IMR-90 (cell line): ENCODE results near the gene SUSD1. TPM values are rescaled to one million over a fixed set of nuclear protein-coding genes. Genes with fewer than 3 reads are reported as not detected.

Source experiments
- ATAC-seq: fragments of 200-7000 bp; cut with Tn5 transposase; 2 replicates; pipeline ENCODE4 v1.9.1; 2020; ENCODE audit warnings: low read depth, mild to moderate bottlenecking, moderate library complexity
- BruUV-seq: library from RNA; stranded (reverse); fragments of 400-500 nt; replicated peaks from 2 replicates; lab custom pipeline; 2021; lab: Mats Ljungman, UMichigan
- CTCF ChIA-PET: fragments of 300-600 bp; formaldehyde crosslinking; extraction: SDS; loops from one replicate; lab custom pipeline; 2021; ENCODE audit warnings: antibody characterized with exemption; lab: Yijun Ruan, JAX
- POLR2A ChIA-PET: fragments of 300-600 bp; sonication (Branson Sonifier 250); formaldehyde crosslinking; loops from one replicate; lab custom pipeline; 2022; ENCODE audit warnings: antibody characterized with exemption; ENCODE audit not compliant: unreplicated experiment; lab: Charles Lee
- DNase-seq: peaks from one replicate; pipeline ENCODE4 v3.0.0; 2013
- H2AFZ ChIP-seq: replicated peaks from 2 replicates; pipeline ENCODE3; 2013; ENCODE audit warnings: low read length, mild to moderate bottlenecking; ENCODE audit not compliant: poor library complexity
- H2AK5ac ChIP-seq: 2 replicates; pipeline ENCODE4 v1.6.1; 2013; ENCODE audit warnings: low read depth, low read length, inconsistent platforms
- H2AK9ac ChIP-seq: replicated peaks from 2 replicates; pipeline ENCODE3; 2013; ENCODE audit warnings: mild to moderate bottlenecking, low read depth, low read length, moderate library complexity; ENCODE audit not compliant: poor library complexity
- H2BK120ac ChIP-seq: 2 replicates; pipeline ENCODE4 v1.6.1; 2013; ENCODE audit warnings: low read depth, low read length, inconsistent platforms
- H2BK15ac ChIP-seq: 3 replicates; pipeline ENCODE4 v1.6.1; 2013; ENCODE audit warnings: low read depth, low read length, inconsistent platforms
- H2BK20ac ChIP-seq: 2 replicates; pipeline ENCODE4 v1.6.1; 2013; ENCODE audit warnings: low read depth, mild to moderate bottlenecking, inconsistent platforms, low read length, moderate library complexity
- H2BK5ac ChIP-seq: 2 replicates; pipeline ENCODE4 v1.6.1; 2013; ENCODE audit warnings: mild to moderate bottlenecking, low read depth, low read length, inconsistent platforms; ENCODE audit not compliant: poor library complexity, severe bottlenecking
- H3K14ac ChIP-seq: replicated peaks from 2 replicates; pipeline ENCODE4 v1.6.1; 2013; ENCODE audit warnings: low read depth, low read length, inconsistent platforms
- H3K18ac ChIP-seq: 2 replicates; pipeline ENCODE4 v1.6.1; 2013; ENCODE audit warnings: low read depth, low read length, control low read depth
- H3K23ac ChIP-seq: 2 replicates; pipeline ENCODE4 v1.6.1; 2013; ENCODE audit warnings: low read depth, low read length, inconsistent platforms
- H3K27ac ChIP-seq: 2 replicates; pipeline ENCODE4 v1.5.1; 2013; ENCODE audit warnings: mild to moderate bottlenecking, control low read depth, low read length; ENCODE audit not compliant: insufficient read depth
- H3K27me3 ChIP-seq: 2 replicates; pipeline ENCODE4 v1.6.1; 2013; ENCODE audit warnings: low read length; ENCODE audit not compliant: control insufficient read depth, insufficient read depth
- H3K36me3 ChIP-seq: 2 replicates; pipeline ENCODE4 v1.6.1; 2013; ENCODE audit warnings: low read length, mixed read lengths; ENCODE audit not compliant: control insufficient read depth, insufficient read depth
- H3K4ac ChIP-seq: 2 replicates; pipeline ENCODE4 v1.6.1; 2013; ENCODE audit warnings: low read depth, low read length, inconsistent platforms
- H3K4me1 ChIP-seq: 2 replicates; pipeline ENCODE4 v1.6.1; 2013; ENCODE audit warnings: low read length, mixed read lengths; ENCODE audit not compliant: control insufficient read depth, insufficient read depth
- H3K4me2 ChIP-seq: 2 replicates; pipeline ENCODE4 v1.6.1; 2013; ENCODE audit warnings: low read depth, mild to moderate bottlenecking, control low read depth, low read length, moderate library complexity
- H3K4me3 ChIP-seq: 2 replicates; pipeline ENCODE4 v1.5.1; 2013; ENCODE audit warnings: low read depth, mild to moderate bottlenecking, control low read depth, low read length, moderate library complexity; ENCODE audit not compliant: insufficient read depth
- H3K56ac ChIP-seq: 2 replicates; pipeline ENCODE4 v1.6.1; 2013; ENCODE audit warnings: low read length, inconsistent platforms; ENCODE audit not compliant: insufficient read depth; ENCODE audit errors: extremely low read depth
- H3K79me1 ChIP-seq, 2 experiments: 2 replicates each; pipeline ENCODE4 v1.6.1; 2013; ENCODE audit warnings: low read length in 2 of 2, inconsistent platforms in 1 of 2, low read depth in 1 of 2
- H3K9ac ChIP-seq: 2 replicates; pipeline ENCODE4 v1.6.1; 2013; ENCODE audit warnings: low read depth, low read length, control low read depth
- H3K9me1 ChIP-seq: 2 replicates; pipeline ENCODE4 v1.6.1; 2013; ENCODE audit warnings: low read length, inconsistent platforms; ENCODE audit not compliant: insufficient read depth
- H3K9me3 ChIP-seq: 2 replicates; pipeline ENCODE4 v1.6.1; 2013; ENCODE audit warnings: low read length; ENCODE audit not compliant: control insufficient read depth, insufficient read depth
- H4K20me1 ChIP-seq: 2 replicates; pipeline ENCODE4 v1.6.1; 2013; ENCODE audit warnings: low read length, inconsistent platforms; ENCODE audit not compliant: insufficient read depth
- H4K5ac ChIP-seq: 2 replicates; pipeline ENCODE4 v1.6.1; 2013; ENCODE audit warnings: mild to moderate bottlenecking, low read depth, low read length, control low read depth
- H4K8ac ChIP-seq, 2 experiments: 2 replicates each; pipeline ENCODE4 v1.6.1; 2013; ENCODE audit warnings: low read depth in 2 of 2, low read length in 2 of 2, control low read depth in 1 of 2, inconsistent platforms in 1 of 2
- H4K91ac ChIP-seq: 2 replicates; pipeline ENCODE4 v1.6.1; 2013; ENCODE audit warnings: low read depth, low read length, inconsistent platforms; ENCODE audit not compliant: insufficient read depth
- CEBPB ChIP-seq: IDR thresholded peaks from 2 replicates; pipeline ENCODE4 v1.6.1; 2012; ENCODE audit warnings: low read depth, low read length, improper control_type of control experiment
- RAD21 ChIP-seq: IDR thresholded peaks from 2 replicates; pipeline ENCODE4 v1.6.1; 2012; ENCODE audit warnings: low read length, improper control_type of control experiment
- WGBS, 2 experiments: methylation state at CpG; one replicate each; pipeline versions ENCODE4 v1.1.5 to v1.1.7; 2013; ENCODE audit warnings: missing lambda C conversion rate in 2 of 2; ENCODE audit not compliant: insufficient read length in 1 of 2; ENCODE audit errors: extremely low coverage in 2 of 2; 5-methylcytosine and 5-hydroxymethylcytosine counted together
- dilution Hi-C: fragments of 300-500 bp; cut with HindIII; formaldehyde crosslinking; loops from one replicate; pipeline ENCODE4 v1.14.3; 2018; ENCODE audit warnings: low sequenced_read_pairs; ENCODE audit not compliant: unreplicated experiment
- in situ Hi-C: fragments of 300-500 bp; cut with MboI; formaldehyde crosslinking; loops from 3 replicates; pipeline ENCODE4 v1.14.3; 2019; ENCODE audit warnings: low sequenced_read_pairs, inconsistent platforms, mixed read lengths
- intact Hi-C: fragments of 100-400 bp; cut with micrococcal nuclease; formaldehyde crosslinking; loops from 2 replicates; pipeline ENCODE4 v1.10.0; 2022
- polyA plus RNA-seq, 3 experiments: library from polyadenylated mRNA; depleted of rRNA; stranded (reverse); fragments of >200 nt; gene quantifications; 2 replicates each; pipeline ENCODE4 v1.2.3, GENCODE V29; 2012; ENCODE audit warnings: low replicate concordance in 1 of 3
- total RNA-seq: library from RNA; depleted of rRNA; stranded (reverse); fragments of >200 nt; gene quantifications from 2 replicates; pipeline ENCODE4 v1.2.3, GENCODE V29; 2012

The SUSD1 gene
- total and polyA plus RNA-seq, 2 of the 4 experiments (the other 2 are of a cell fraction): 4.0 to 4.7 TPM

DNA sequence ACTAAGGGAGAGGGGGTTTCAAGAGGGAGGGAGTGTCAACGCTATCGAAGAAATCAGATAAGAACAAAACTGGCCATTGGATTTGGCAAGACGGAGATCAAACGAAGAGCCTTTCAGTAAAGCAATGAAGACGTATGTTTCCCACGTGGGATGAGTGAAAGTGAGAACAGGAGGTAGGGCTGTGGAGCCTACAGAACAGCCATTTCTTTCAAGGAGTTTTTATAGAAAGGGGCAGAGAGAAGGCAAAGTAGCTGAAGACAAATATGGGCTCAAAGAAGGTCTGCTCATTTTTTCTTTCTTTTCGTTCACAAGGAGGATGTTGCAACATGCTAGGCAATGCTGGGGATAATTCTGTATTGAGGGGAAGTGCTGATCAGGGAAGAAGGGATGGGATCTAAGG is 98.3 kb downstream of the SUSD1 start:
- H3K4me1 ChIP-seq: peaks cover 19% of the 10 kb centered on the region
- H3K4ac ChIP-seq: peak overlapping the region; percentile 92
- peaks cover 8 to 20% of the 10 kb centered on the region in 2 experiments; a peak in 3 of 4 replicates for H3K79me1 ChIP-seq
- peak overlapping the region; percentile 55 for H2BK5ac ChIP-seq
- peak overlapping the region; percentile 90 for H2AK5ac ChIP-seq
- ChIA-PET CTCF (interaction anchor here (1.3 kb wide), 1 partner anchor 317 kb away, joined by 3 read pairs; no protein-coding TSS in a partner anchor), POLR2A (no interaction called here)
- H3K18ac ChIP-seq: peak overlapping the region; percentile 89
- H4K20me1 ChIP-seq: no peaks in the 10 kb centered on the region
- peak overlapping the region; percentile 86 for H3K14ac ChIP-seq
- peak overlapping the region; percentile 67; the same call in 2 of the 3 replicates for H2BK15ac ChIP-seq
- no TSS peak for BruUV-seq
- H4K91ac ChIP-seq: peak overlapping the region; percentile 95
- in situ Hi-C loops (loop anchor here (5.0 to 25.0 kb wide), 3 partner anchors 132 to 635 kb away; partner anchors contain the start of gene INIP), intact Hi-C loops (loop anchor here (10.0 kb wide), 1 partner anchor 442 kb away; the partner anchor contains the start of gene DNAJC25), dilution Hi-C loops (no loop called here)
- 76% methylated on average over 6 of the region's 7 CpGs; no CpG with 5 or more reads in 1 of the 2 experiments for WGBS, 2 experiments
- peak overlapping the region; percentile 91 for H2BK20ac ChIP-seq
- peak overlapping the region; percentile 29; the same call in 1 of the 2 replicates for H3K23ac ChIP-seq
- H2AFZ ChIP-seq: peak overlapping the region; percentile 53
- H3K9me1 ChIP-seq: peaks cover 12% of the 10 kb centered on the region
- H3K4me2 ChIP-seq: no peak overlapping the region
- DNase-seq: no peak
- H3K36me3 ChIP-seq: no peaks in the 10 kb centered on the region
- ATAC-seq: no peak
- peak overlapping the region; percentile 41; the same call in 1 of the 2 replicates for H3K27ac ChIP-seq
- H4K5ac ChIP-seq: peak overlapping the region; percentile 92
- H2BK120ac ChIP-seq: peak overlapping the region; percentile 83
- peak; percentile 55 for TF ChIP-seq CEBPB
- no peak for TF ChIP-seq RAD21
- H3K56ac ChIP-seq: peak overlapping the region; percentile 6; the same call in 1 of the 2 replicates
- H3K4me3 ChIP-seq: no peak overlapping the region
- H3K27me3 ChIP-seq: no peaks in the 10 kb centered on the region
- peak overlapping the region; percentile 41 to 81 for H4K8ac ChIP-seq
- H3K9me3 ChIP-seq: no peaks in the 10 kb centered on the region
- H2AK9ac ChIP-seq: no peak overlapping the region
- H3K9ac ChIP-seq: no peak overlapping the region
